ENCODE data around the gene PPAN.

DNA sequence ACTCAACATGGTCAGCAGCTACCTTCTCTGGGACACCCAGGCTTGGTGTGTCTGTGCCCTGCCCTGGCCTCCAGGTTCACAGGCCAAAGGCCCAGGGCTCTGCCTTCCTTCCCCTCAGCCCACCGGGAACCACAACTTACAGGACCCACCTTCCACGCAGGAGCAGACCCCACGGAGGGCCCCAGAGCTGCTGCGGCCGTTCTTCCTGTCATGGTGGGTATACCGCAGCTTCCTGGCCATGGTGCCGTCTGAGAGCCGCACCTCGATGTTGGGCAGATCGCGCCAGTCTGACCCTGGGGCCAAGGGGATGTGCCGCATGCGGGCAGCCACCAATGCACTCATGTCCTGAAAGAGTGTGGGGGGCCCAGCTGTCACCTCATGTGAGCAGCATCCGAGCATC is 30.8 kb downstream of the PPAN start:
- TF ChIP-seq, protein P1, sequence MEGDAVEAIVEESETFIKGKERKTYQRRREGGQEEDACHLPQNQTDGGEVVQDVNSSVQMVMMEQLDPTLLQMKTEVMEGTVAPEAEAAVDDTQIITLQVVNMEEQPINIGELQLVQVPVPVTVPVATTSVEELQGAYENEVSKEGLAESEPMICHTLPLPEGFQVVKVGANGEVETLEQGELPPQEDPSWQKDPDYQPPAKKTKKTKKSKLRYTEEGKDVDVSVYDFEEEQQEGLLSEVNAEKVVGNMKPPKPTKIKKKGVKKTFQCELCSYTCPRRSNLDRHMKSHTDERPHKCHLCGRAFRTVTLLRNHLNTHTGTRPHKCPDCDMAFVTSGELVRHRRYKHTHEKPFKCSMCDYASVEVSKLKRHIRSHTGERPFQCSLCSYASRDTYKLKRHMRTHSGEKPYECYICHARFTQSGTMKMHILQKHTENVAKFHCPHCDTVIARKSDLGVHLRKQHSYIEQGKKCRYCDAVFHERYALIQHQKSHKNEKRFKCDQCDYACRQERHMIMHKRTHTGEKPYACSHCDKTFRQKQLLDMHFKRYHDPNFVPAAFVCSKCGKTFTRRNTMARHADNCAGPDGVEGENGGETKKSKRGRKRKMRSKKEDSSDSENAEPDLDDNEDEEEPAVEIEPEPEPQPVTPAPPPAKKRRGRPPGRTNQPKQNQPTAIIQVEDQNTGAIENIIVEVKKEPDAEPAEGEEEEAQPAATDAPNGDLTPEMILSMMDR (IDR thresholded peaks at IDR 0.05), result no peak
- TF ChIP-seq POLR2A (IDR thresholded peaks at IDR 0.05) (no peak), POLR2AphosphoS5 (IDR thresholded peaks at IDR 0.05) (no peak), EP300 (IDR thresholded peaks at IDR 0.05) (no peak)

Measured in sigmoid colon (tissue), 4 donors.